ENCODE results near the gene VPS41.
A peak's percentile ranks its signal among the peaks of the same experiment; 100 is the strongest.

The VPS41 gene

GRCh38 chr7:38934051-38934450 lies 25.1 kb upstream of the VPS41 start:
- H3K9ac ChIP-seq (ENCODE audit: low read depth, low read length, poor library complexity, severe bottlenecking), result no peak overlapping the region
- H3K4me2 ChIP-seq (ENCODE audit: low read depth, low read length, poor library complexity, severe bottlenecking), result no peak overlapping the region
- H3F3A ChIP-seq (ENCODE audit: low read depth), result no peaks in the 10 kb centered on the region
- H4K20me1 ChIP-seq (ENCODE audit: insufficient read depth, low read length, poor library complexity, severe bottlenecking), result no peaks in the 10 kb centered on the region
- H2AFZ ChIP-seq (ENCODE audit: low read length), result no peak overlapping the region
- no peaks in the 10 kb centered on the region for H3K79me2 ChIP-seq (ENCODE audit: insufficient read depth, low read length)
- no peak overlapping the region for H3K4me3 ChIP-seq (ENCODE audit: low read length, poor library complexity, severe bottlenecking)
- H3K27me3 ChIP-seq (ENCODE audit: insufficient read depth, low read length, poor library complexity, severe bottlenecking), result no peaks in the 10 kb centered on the region
- no peaks in the 10 kb centered on the region for H3K9me3 ChIP-seq (ENCODE audit: insufficient read depth, low read depth, low read length)
- TF ChIP-seq CTCF (conservative IDR thresholded peaks at IDR 0.05; ENCODE audit: low read length) (no peak), EZH2phosphoT487 (IDR thresholded peaks at IDR 0.05; ENCODE audit: borderline replicate concordance) (no peak)
- no peaks in the 10 kb centered on the region for H3K9me2 ChIP-seq (replicated peaks; ENCODE audit: low read depth, low read length)
- H3K36me3 ChIP-seq (ENCODE audit: insufficient read depth, low read length), result no peaks in the 10 kb centered on the region
- H3K4me1 ChIP-seq (ENCODE audit: insufficient read depth, low read length, poor library complexity, severe bottlenecking), result peaks cover 6% of the 10 kb centered on the region

- H4K20me1 ChIP-seq (ENCODE audit: insufficient read depth, low read length, poor library complexity, severe bottlenecking), result no peaks in the 10 kb centered on the region
- no peaks in the 10 kb centered on the region for H3K79me2 ChIP-seq (ENCODE audit: insufficient read depth, low read length)
- peak; percentile 100 for TF ChIP-seq CTCF (conservative IDR thresholded peaks at IDR 0.05; ENCODE audit: low read length)
- no peak for TF ChIP-seq EZH2phosphoT487 (IDR thresholded peaks at IDR 0.05; ENCODE audit: borderline replicate concordance)
- H3K9me3 ChIP-seq (ENCODE audit: insufficient read depth, low read depth, low read length), result no peaks in the 10 kb centered on the region
- H3K27me3 ChIP-seq (ENCODE audit: insufficient read depth, low read length, poor library complexity, severe bottlenecking), result no peaks in the 10 kb centered on the region
- H3F3A ChIP-seq (ENCODE audit: low read depth), result no peaks in the 10 kb centered on the region
- peak overlapping the region; percentile 57 for H2AFZ ChIP-seq (ENCODE audit: low read length)
- H3K9me2 ChIP-seq (replicated peaks; ENCODE audit: low read depth, low read length), result no peaks in the 10 kb centered on the region
- no peak overlapping the region for H3K9ac ChIP-seq (ENCODE audit: low read depth, low read length, poor library complexity, severe bottlenecking)
- peaks cover 6% of the 10 kb centered on the region for H3K4me1 ChIP-seq (ENCODE audit: insufficient read depth, low read length, poor library complexity, severe bottlenecking)
- no peak overlapping the region for H3K4me3 ChIP-seq (ENCODE audit: low read length, poor library complexity, severe bottlenecking)
- H3K4me2 ChIP-seq (ENCODE audit: low read depth, low read length, poor library complexity, severe bottlenecking), result peak overlapping the region; percentile 8
- no peaks in the 10 kb centered on the region for H3K36me3 ChIP-seq (ENCODE audit: insufficient read depth, low read length)
Observed at GRCh38 chr7:38932509-38933168, 23.6 kb upstream of the VPS41 start.

GRCh38 chr7:38929460-38930171 lies 20.6 kb upstream of the VPS41 start:
- TF ChIP-seq CTCF (conservative IDR thresholded peaks at IDR 0.05; ENCODE audit: low read length), result no peak
- no peak for TF ChIP-seq EZH2phosphoT487 (IDR thresholded peaks at IDR 0.05; ENCODE audit: borderline replicate concordance)
- H3K4me2 ChIP-seq (ENCODE audit: low read depth, low read length, poor library complexity, severe bottlenecking), result no peak overlapping the region
- H2AFZ ChIP-seq (ENCODE audit: low read length), result peak overlapping the region; percentile 70

More at GRCh38 chr7:38929460-38930171, 20.6 kb upstream of the VPS41 start:
- peaks cover 6% of the 10 kb centered on the region for H3K4me1 ChIP-seq (ENCODE audit: insufficient read depth, low read length, poor library complexity, severe bottlenecking)
- no peaks in the 10 kb centered on the region for H3K36me3 ChIP-seq (ENCODE audit: insufficient read depth, low read length)
- H4K20me1 ChIP-seq (ENCODE audit: insufficient read depth, low read length, poor library complexity, severe bottlenecking), result no peaks in the 10 kb centered on the region
- no peaks in the 10 kb centered on the region for H3F3A ChIP-seq (ENCODE audit: low read depth)
- H3K9me3 ChIP-seq (ENCODE audit: insufficient read depth, low read depth, low read length), result no peaks in the 10 kb centered on the region
- H3K9ac ChIP-seq (ENCODE audit: low read depth, low read length, poor library complexity, severe bottlenecking), result no peak overlapping the region
- no peaks in the 10 kb centered on the region for H3K9me2 ChIP-seq (replicated peaks; ENCODE audit: low read depth, low read length)
- no peak overlapping the region for H3K4me3 ChIP-seq (ENCODE audit: low read length, poor library complexity, severe bottlenecking)
- no peaks in the 10 kb centered on the region for H3K79me2 ChIP-seq (ENCODE audit: insufficient read depth, low read length)
- H3K27me3 ChIP-seq (ENCODE audit: insufficient read depth, low read length, poor library complexity, severe bottlenecking), result no peaks in the 10 kb centered on the region

All from Loucy (cell line).